GM21723 (cell line): Measurements from ENCODE around the gene ANKS1A.

ENCODE experiments used
- ATAC-seq: cut with Tn5 transposase; IDR thresholded peaks from one replicate; pipeline ENCODE4 v1.9.1; 2021; ENCODE audit warnings: mild to moderate bottlenecking, moderate library complexity; ENCODE audit not compliant: unreplicated experiment

ANKS1A gene

GRCh38 chr6:35017411-35018181, 128.5 kb downstream of the ANKS1A start:
- ATAC-seq = no peak

GRCh38 chr6:35018182-35018519, 129.1 kb downstream of the ANKS1A start:
- ATAC-seq = no peak

DNA sequence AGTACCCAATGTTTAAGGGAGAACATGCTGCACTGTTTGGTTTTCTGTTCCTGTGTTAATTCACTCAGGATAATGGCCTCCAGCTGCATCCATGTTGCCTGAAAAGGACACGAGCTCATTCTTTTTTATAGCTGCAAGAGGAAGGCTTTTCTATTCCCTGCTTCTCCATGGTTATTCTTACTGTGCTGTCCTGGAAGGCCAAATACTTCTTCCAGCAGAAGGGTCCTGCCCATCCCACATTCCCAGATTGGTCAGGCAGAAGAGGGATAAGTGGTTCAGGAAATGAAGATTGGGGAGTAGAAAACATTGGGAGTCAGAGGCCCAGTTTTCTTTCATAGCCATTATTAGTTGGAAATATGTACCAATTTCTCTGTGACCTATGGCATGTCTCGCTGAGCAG, 129.7 kb downstream of the ANKS1A start:
- no peak for ATAC-seq

GRCh38 chr6:35019171-35019570, 130.1 kb downstream of the ANKS1A start:
- no peak for ATAC-seq

- no peak for ATAC-seq
Measured at GRCh38 chr6:35019831-35020230, 130.8 kb downstream of the ANKS1A start.

GRCh38 chr6:35021004-35021403, 131.9 kb downstream of the ANKS1A start:
- ATAC-seq = no peak

GRCh38 chr6:35023091-35024000, 134.3 kb downstream of the ANKS1A start:
- ATAC-seq = no peak

- no peak for ATAC-seq
Measured at GRCh38 chr6:35024551-35025054, 135.5 kb downstream of the ANKS1A start.

- ATAC-seq = no peak
Measured at GRCh38 chr6:35025232-35026188, 136.5 kb downstream of the ANKS1A start.

DNA sequence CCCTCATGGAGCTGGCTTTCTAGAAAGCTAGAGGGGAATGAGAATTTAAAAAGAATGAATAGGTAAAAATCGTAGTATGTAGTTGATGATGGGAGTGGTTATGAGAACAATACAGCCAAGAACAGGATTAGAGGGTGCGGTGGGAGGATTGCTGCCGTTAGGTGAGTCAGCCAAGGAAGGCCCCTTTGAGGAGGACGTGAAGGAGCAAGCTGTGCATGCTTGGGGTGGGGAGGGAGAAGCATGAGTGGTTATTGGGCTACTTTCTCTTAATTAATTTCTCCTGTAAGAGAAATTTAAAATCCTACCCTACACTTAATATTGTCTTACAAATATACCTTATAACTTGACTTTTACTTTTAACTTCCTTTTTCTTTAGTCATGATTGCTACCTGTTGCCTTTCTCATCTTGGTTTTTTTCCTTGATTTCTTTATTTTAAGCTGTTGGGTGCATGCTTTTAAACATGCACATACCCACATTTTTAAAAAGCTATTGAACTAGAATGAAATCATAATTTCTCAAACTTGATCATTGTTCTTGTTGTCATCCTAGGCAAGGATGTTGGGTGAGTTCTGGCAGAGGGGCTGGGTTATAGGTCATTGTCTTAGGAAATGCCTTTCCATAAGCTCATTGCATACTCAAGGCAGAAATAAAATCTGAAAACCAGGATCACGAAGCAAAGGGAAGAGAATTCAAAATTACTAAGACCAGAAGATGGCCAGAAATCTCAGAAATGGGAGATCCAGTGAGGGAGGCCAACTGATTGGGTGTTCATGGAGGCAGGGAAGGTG, 137.6 kb downstream of the ANKS1A start:
- no peak for ATAC-seq

DNA sequence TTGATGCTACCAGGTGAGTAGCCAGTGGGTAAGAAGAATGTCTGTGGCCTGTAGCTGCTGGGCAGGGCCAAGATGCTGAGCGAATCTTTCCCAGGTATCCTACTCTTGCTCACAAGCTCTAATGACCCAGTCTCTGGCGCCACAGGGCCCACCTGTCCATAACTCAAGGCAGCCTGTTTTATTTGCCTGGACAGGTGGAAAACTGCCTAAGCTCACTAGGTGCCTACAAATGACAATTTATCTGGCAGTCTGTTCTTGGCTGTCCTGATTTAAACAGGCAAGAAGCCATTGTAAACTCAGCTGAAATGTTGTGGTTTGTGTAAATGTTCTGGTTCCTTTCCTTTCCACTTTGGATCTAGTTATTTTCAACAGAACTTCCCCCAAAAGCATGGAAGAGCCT, 138.8 kb downstream of the ANKS1A start:
- no peak for ATAC-seq

DNA sequence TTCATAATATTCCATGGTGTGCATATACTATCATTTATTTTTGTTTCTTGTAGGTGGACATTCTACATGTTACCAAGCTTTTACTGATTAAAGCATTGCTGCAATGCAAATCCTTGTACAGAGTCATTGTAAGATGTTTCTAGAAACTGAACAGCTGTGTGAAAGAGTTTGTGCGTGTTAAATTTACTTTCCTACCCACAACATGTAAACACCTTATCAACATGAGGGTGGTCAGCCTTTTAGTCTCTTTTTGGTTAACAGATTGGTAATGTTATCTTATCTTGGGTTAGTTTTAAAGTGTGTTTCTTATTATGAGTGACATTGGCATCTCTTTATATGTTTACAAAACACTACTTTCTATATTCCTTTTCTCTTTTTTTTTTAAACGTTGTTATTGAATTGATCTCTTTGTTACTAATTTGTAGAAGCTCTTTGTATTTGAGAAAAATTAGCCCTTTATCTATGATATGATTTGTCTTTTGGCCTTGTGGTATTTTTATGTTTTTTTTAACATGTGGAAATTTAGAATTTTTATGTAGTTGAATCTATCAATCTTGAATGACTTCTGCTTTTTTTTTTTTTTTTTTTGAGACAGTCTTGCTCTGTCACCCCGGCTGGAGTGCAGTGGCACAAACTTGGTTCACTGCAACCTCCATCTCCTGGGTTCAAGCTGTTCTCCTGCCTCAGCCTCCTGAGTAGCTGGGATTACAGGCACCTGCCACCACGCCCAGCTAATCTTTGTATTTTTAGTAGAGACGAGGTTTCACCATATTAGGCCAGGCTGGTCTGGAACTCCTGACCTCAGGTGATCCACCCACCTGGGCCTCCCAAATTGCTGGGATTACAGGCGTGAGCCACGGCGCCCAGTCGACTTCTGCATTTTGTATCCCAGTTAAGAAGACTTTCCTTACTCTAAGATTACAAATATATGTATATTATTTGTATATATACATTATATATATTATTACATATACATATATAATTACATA, 140.0 kb downstream of the ANKS1A start:
- no peak for ATAC-seq

- ATAC-seq = no peak
Measured at GRCh38 chr6:35030099-35030498, 141.0 kb downstream of the ANKS1A start.

DNA sequence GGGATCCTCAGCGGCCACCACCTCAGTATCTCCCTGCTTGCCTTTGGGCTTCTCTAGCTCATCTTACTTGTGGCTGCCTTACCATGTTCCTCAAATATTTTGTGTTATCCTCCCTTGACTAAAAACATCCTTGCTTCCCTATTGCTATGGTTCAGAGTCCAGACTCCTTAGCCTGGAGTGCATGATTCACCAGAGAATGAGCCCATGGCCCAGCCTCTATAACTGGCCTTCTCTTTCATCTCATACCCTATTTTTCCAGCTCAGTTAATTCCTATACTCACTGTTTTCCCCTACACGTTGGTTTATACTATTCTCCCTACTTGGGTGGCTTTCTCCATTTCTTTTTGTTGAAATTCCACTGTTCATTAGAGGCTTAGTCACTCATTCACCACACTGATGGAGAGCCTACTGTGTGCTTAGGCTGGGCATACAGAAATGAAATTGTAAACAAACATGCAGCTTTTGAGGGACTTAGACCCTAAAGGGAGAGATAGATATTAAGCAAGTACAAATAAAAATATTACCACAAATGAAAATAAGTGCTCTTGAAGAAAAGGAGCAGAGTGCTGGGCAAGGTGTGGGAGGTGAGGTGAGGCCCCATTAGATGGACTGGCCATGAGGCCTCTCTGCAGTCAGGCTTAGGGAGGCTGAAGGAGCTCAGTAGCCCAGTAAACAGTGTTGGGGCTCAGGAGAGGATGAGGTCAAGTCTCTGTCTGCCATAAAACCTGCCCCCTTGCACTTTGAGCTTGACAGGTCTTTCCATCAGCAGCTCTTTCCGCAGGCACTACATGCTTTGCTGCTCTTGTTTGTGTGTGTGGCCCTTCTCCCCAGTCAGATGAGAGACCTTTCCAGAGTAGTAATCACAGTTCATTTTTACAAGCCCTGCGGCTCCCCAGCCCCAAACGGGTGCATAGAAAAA, 142.8 kb downstream of the ANKS1A start:
- ATAC-seq = no peak

GRCh38 chr6:35033683-35034082, 144.6 kb downstream of the ANKS1A start:
- no peak for ATAC-seq

GRCh38 chr6:35034411-35035191, 145.5 kb downstream of the ANKS1A start:
- no peak for ATAC-seq

DNA sequence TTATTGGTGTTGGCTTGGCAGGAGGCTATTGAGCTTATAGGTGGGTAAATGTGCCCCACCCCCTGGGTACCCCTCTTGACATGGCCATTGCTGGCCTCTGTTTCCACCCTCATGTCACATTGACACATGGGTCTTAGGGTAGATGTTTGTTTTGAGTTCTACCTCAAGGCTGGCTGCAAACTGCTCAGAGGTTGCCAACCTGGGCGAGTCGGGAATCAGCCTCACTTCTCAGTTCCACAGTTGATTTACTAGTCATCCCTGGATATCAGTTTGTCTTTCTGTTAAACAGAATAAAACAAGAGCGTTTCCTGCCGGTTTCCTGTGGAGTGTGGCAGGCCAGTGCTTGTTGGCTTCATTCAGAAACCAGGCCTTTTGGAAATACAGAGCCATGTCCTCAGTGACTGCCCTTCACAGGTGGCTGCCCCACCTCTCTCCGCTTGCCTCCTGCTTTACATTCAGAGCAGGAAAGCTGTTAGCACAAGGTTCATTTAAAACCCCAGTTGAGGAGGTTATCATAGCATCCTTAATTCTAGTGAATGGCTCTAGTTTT, 146.5 kb downstream of the ANKS1A start:
- no peak for ATAC-seq
